ENCODE data around the gene PGPEP1. TPM values are rescaled to one million over a fixed set of nuclear protein-coding genes. Genes with fewer than 3 reads are reported as not detected.
A peak's percentile ranks its signal among the peaks of the same experiment; 100 is the strongest.

Gene PGPEP1
- polyA plus RNA-seq, 3 donors, result 10.3 to 25.1 (median 10.3) TPM

DNA sequence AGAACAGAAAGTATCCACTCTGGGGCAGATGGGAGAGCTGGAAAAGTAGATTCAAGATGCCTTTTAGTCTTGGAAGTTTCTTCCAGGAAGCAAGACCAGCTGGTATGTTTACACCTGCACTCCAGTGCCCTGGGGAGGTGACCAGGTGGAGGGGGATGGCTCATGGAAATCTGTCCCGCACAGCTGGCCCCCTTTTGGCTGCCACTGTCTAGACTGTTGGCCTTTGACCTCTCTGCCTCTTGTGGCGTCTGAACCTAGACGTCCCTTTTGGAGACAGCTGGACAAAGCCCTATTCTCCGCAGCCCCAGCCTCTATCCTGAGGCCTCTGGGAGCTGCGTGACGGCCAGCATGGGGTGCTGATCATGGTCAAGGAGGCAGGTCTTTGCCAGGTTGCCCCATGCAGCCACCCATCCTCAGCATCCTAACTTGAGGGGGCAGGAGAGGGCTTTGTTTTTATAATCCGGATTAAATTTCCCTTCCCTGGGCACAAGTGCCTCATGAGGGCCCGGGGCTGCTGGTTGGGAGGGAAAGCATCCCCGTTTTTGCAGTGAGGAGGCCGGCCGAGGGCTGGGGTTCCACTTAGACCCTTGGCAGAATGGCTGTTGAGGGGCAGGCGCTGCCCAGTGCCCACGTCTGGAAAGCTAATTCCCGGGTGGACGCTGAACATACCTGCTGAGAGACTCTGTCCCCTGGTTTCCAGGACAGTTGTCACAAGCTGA lies 28.3 kb downstream of the PGPEP1 start:
- intact Hi-C loops (cut with micrococcal nuclease), result no loop called here
- Mint-ChIP-seq H3K4me3 (no peak overlapping the region), H3K36me3 (peaks cover 33 to 40% of the 10 kb centered on the region in 2 donors)

GRCh38 chr19:18373407-18373891 lies 33.1 kb downstream of the PGPEP1 start:
- no peak for DNase-seq
- peak overlapping the region; percentile 94 to 96 for H3K27ac ChIP-seq (ENCODE audit: low read depth in 1 of 2, low read length in 2 of 2)
- WGBS (ENCODE audit: insufficient coverage), result 0% methylated on average over 1 of the region's 4 CpGs
- H3K27me3 ChIP-seq (ENCODE audit: control insufficient read depth in 2 of 2, insufficient read depth in 2 of 2, low read length in 2 of 2), result no peaks in the 10 kb centered on the region
- peak overlapping the region; percentile 57 for H2AFZ ChIP-seq (ENCODE audit: insufficient read depth, low read depth, low read length, poor library complexity, severe bottlenecking)
- H3K36me3 Mint-ChIP-seq, result peaks cover 5 to 8% of the 10 kb centered on the region in 2 donors
- no peaks in the 10 kb centered on the region for H3K79me2 ChIP-seq (ENCODE audit: insufficient read depth, low read length)
- H3K9me3 Mint-ChIP-seq, result no peaks in the 10 kb centered on the region
- no peaks in the 10 kb centered on the region for H3K9me3 ChIP-seq (replicated peaks in 1 of 2; ENCODE audit: control insufficient read depth in 1 of 2, insufficient read depth in 1 of 2, low read length in 2 of 2)
- peak overlapping the region; percentile 59 for H3K9ac ChIP-seq (ENCODE audit: insufficient read depth, low read length, poor library complexity, severe bottlenecking)
- H3K4me3 ChIP-seq (replicated peaks in 1 of 3; ENCODE audit: low read depth in 2 of 3, low read length in 3 of 3), result peak overlapping the region in 1 of 3 experiments; percentile 20
- intact Hi-C loops (cut with micrococcal nuclease), result no loop called here
- H3K4me3 Mint-ChIP-seq, result peak overlapping the region in 1 of 2 donors; percentile 67
- peak overlapping the region; percentile 42 for H3K4me2 ChIP-seq (replicated peaks; ENCODE audit: extremely low read depth, low read length, poor library complexity, severe bottlenecking)
- peaks cover 0 to 3% of the 10 kb centered on the region in 2 donors for H3K36me3 ChIP-seq (replicated peaks in 1 of 2; ENCODE audit: control insufficient read depth in 1 of 2, insufficient read depth in 2 of 2, low read length in 2 of 2)
- H3K4me1 Mint-ChIP-seq, result peaks cover 41% of the 10 kb centered on the region
- H3K27ac Mint-ChIP-seq, result peak overlapping the region; percentile 93 to 98 (median 94)
- no peaks in the 10 kb centered on the region for H4K20me1 ChIP-seq (ENCODE audit: insufficient read depth, low read length)
- TF ChIP-seq CTCF (IDR thresholded peaks at IDR 0.05), result no peak
- peaks cover 1 to 2% (median 2%) of the 10 kb centered on the region in 3 donors for H3K27me3 Mint-ChIP-seq (ENCODE audit: low read depth in 3 of 3)
- H3K4me1 ChIP-seq (ENCODE audit: control insufficient read depth in 1 of 2, insufficient read depth in 2 of 2, low read length in 2 of 2), result peaks cover 32 to 42% of the 10 kb centered on the region in 2 donors

More for the DNA sequence above, 28.3 kb downstream of the PGPEP1 start:
- Mint-ChIP-seq H3K27me3 (ENCODE audit: low read depth in 3 of 3) (peaks cover 1 to 5% (median 4%) of the 10 kb centered on the region in 3 donors), H3K4me1 (peaks cover 35% of the 10 kb centered on the region), H3K27ac (peak overlapping the region in 2 of 7 donors; percentile 22 to 30), H3K9me3 (peaks cover 0 to 4% (median 0%) of the 10 kb centered on the region in 7 donors)
- TF ChIP-seq CTCF (IDR thresholded peaks at IDR 0.05), result no peak
- Histone ChIP-seq H2AFZ (ENCODE audit: insufficient read depth, low read depth, low read length, poor library complexity, severe bottlenecking) (no peak overlapping the region), H3K36me3 (replicated peaks in 1 of 2; ENCODE audit: control insufficient read depth in 1 of 2, insufficient read depth in 2 of 2, low read length in 2 of 2) (peaks cover 3 to 5% of the 10 kb centered on the region in 2 donors), H3K9ac (ENCODE audit: insufficient read depth, low read length, poor library complexity, severe bottlenecking) (no peak overlapping the region), H3K9me3 (replicated peaks in 1 of 2; ENCODE audit: control insufficient read depth in 1 of 2, insufficient read depth in 1 of 2, low read length in 2 of 2) (no peaks in the 10 kb centered on the region), H3K4me3 (replicated peaks in 1 of 3; ENCODE audit: low read depth in 2 of 3, low read length in 3 of 3) (no peak overlapping the region), H3K27ac (ENCODE audit: low read depth in 1 of 2, low read length in 2 of 2) (no peak overlapping the region), H3K27me3 (ENCODE audit: control insufficient read depth in 2 of 2, insufficient read depth in 2 of 2, low read length in 2 of 2) (no peaks in the 10 kb centered on the region), H4K20me1 (ENCODE audit: insufficient read depth, low read length) (no peaks in the 10 kb centered on the region), H3K4me2 (replicated peaks; ENCODE audit: extremely low read depth, low read length, poor library complexity, severe bottlenecking) (no peak overlapping the region), H3K79me2 (ENCODE audit: insufficient read depth, low read length) (no peaks in the 10 kb centered on the region), H3K4me1 (ENCODE audit: control insufficient read depth in 1 of 2, insufficient read depth in 2 of 2, low read length in 2 of 2) (peaks cover 33 to 43% of the 10 kb centered on the region in 2 donors)
- no peak for DNase-seq
- 97% methylated on average over 10 of the region's 15 CpGs for WGBS (ENCODE audit: insufficient coverage)

All from CD14-positive monocyte (primary cell).